Liver (tissue), 9 donors: Measurements from ENCODE around the gene CAPZB. TPM values are rescaled to one million over a fixed set of nuclear protein-coding genes. Genes with fewer than 3 reads are reported as not detected.

ENCODE experiments used
- DNase-seq: peaks from one replicate; pipeline ENCODE4 v3.0.0-alpha.2; 2017; ENCODE audit warnings: low spot score
- H3K27ac ChIP-seq, 2 donors: one replicate each; pipeline ENCODE4 v1.7.0; 2013; ENCODE audit warnings: inconsistent platforms in 2 of 2, low read length in 2 of 2, control low read depth in 1 of 2, low read depth in 1 of 2, mild to moderate bottlenecking in 1 of 2
- H3K27me3 ChIP-seq, 4 donors: one replicate each; pipeline versions ENCODE4 v1.6.1 to v1.7.0; 2013; ENCODE audit warnings: low read length in 3 of 4, inconsistent platforms in 1 of 4, mild to moderate bottlenecking in 1 of 4, moderate library complexity in 1 of 4; ENCODE audit not compliant: control insufficient read depth in 4 of 4, insufficient read depth in 4 of 4
- H3K36me3 ChIP-seq, 4 donors: one replicate each; pipeline versions ENCODE4 v1.6.1 to v1.7.0; 2013; ENCODE audit warnings: low read length in 3 of 4, mild to moderate bottlenecking in 3 of 4, low read depth in 1 of 4, moderate library complexity in 1 of 4; ENCODE audit not compliant: control insufficient read depth in 4 of 4, insufficient read depth in 3 of 4
- H3K4me1 ChIP-seq, 4 donors: one replicate each; pipeline versions ENCODE4 v1.6.1 to v1.7.0; 2013; ENCODE audit warnings: low read length in 3 of 4, mild to moderate bottlenecking in 3 of 4, moderate library complexity in 1 of 4; ENCODE audit not compliant: control insufficient read depth in 4 of 4, insufficient read depth in 4 of 4
- H3K4me3 ChIP-seq, 3 donors: one replicate each; pipeline versions ENCODE4 v1.6.1 to v1.7.0; 2013; ENCODE audit warnings: low read length in 3 of 3, control low read depth in 1 of 3, low read depth in 1 of 3, mild to moderate bottlenecking in 1 of 3
- H3K9ac ChIP-seq, 2 donors: one replicate each; pipeline ENCODE4 v1.7.0; 2013; ENCODE audit warnings: low read length in 2 of 2, mild to moderate bottlenecking in 2 of 2, moderate library complexity in 2 of 2, control low read depth in 1 of 2, low read depth in 1 of 2
- H3K9me3 ChIP-seq, 4 donors: one replicate each; pipeline versions ENCODE4 v1.6.1 to v1.7.0; 2013; ENCODE audit warnings: low read length in 3 of 4; ENCODE audit not compliant: control insufficient read depth in 4 of 4
- EGR1 ChIP-seq, 2 donors: IDR thresholded peaks; 2 replicates each; pipeline ENCODE4 v1.6.1; 2016 to 2018; ENCODE audit warnings: antibody characterized with exemption in 2 of 2, low read depth in 2 of 2
- FOXA1 ChIP-seq: IDR thresholded peaks from 2 replicates; pipeline ENCODE4 v1.6.1; 2016; ENCODE audit warnings: antibody characterized with exemption
- FOXA2 ChIP-seq: IDR thresholded peaks from 2 replicates; pipeline ENCODE4 v1.6.1; 2016; ENCODE audit warnings: antibody characterized with exemption
- GABPA ChIP-seq, 2 donors: IDR thresholded peaks in 1 of 2; conservative IDR thresholded peaks in 1 of 2; 2 replicates each; pipeline ENCODE4 v1.6.1; 2016; ENCODE audit warnings: antibody characterized with exemption in 2 of 2, mild to moderate bottlenecking in 1 of 2, moderate library complexity in 1 of 2
- HNF4A ChIP-seq, 2 donors: conservative IDR thresholded peaks; 2 replicates each; pipeline ENCODE4 v1.6.1; 2016; ENCODE audit warnings: antibody characterized with exemption in 2 of 2, mild to moderate bottlenecking in 2 of 2
- HNF4G ChIP-seq: IDR thresholded peaks from 2 replicates; pipeline ENCODE4 v1.6.1; 2016; ENCODE audit warnings: antibody characterized with exemption
- JUND ChIP-seq, 2 donors: IDR thresholded peaks; 2 replicates each; pipeline ENCODE4 v1.6.1; 2016; ENCODE audit warnings: antibody characterized with exemption in 2 of 2
- MAX ChIP-seq: IDR thresholded peaks from 2 replicates; pipeline ENCODE4 v1.6.1; 2016; ENCODE audit warnings: antibody characterized with exemption
- NR2F2 ChIP-seq: IDR thresholded peaks from 2 replicates; pipeline ENCODE4 v1.6.1; 2016; ENCODE audit warnings: antibody characterized with exemption
- RAD21 ChIP-seq, 2 donors: IDR thresholded peaks; 2 replicates each; pipeline ENCODE4 v1.6.1; 2016; ENCODE audit warnings: antibody characterized with exemption in 2 of 2, mild to moderate bottlenecking in 2 of 2
- RXRA ChIP-seq, 2 donors: IDR thresholded peaks; 2 replicates each; pipeline ENCODE4 v1.6.1; 2017 to 2018; ENCODE audit warnings: antibody characterized with exemption in 2 of 2, mild to moderate bottlenecking in 1 of 2
- SP1 ChIP-seq: IDR thresholded peaks from 2 replicates; pipeline ENCODE4 v1.6.1; 2018; ENCODE audit warnings: antibody characterized with exemption, mild to moderate bottlenecking
- TAF1 ChIP-seq: conservative IDR thresholded peaks from 2 replicates; pipeline ENCODE4 v1.6.1; 2016; ENCODE audit warnings: antibody characterized with exemption, mild to moderate bottlenecking
- ZBTB33 ChIP-seq: IDR thresholded peaks from 2 replicates; pipeline ENCODE4 v1.6.1; 2016; ENCODE audit warnings: antibody characterized with exemption
- WGBS: extraction: QIAGEN DNeasy Blood & Tissue Kit; methylation state at CpG from one replicate; pipeline ENCODE4 v1.1.7; 2013; 5-methylcytosine and 5-hydroxymethylcytosine counted together
- polyA plus RNA-seq, 2 donors: library from polyadenylated mRNA; stranded (reverse) in 1 of 2; unstranded in 1 of 2; fragments of 200-250 nt in 1 of 2; fragments of >200 nt in 1 of 2; fragmentation: Nextera tagmentation in 1 of 2; extraction: Ambion mirVana in 1 of 2; gene quantifications; one replicate each; pipeline versions ENCODE4 v1.2.1 to v1.2.3, GENCODE V29; 2013 to 2015
- total RNA-seq, 2 donors: library from RNA; depleted of rRNA; stranded (reverse); fragments of >200 nt; gene quantifications; one replicate each; pipeline ENCODE4 v1.2.3, GENCODE V29; 2014
- TF ChIP-seq, protein P1 (sequence below): IDR thresholded peaks from 2 replicates; pipeline ENCODE4 v1.6.1; 2016; ENCODE audit warnings: antibody characterized with exemption
- TF ChIP-seq, protein P2 (sequence below): fragments of 150-350 bp; IDR thresholded peaks from 2 replicates; pipeline ENCODE4 v1.5.1; 2017; ENCODE audit warnings: improper control_type of control experiment, low read depth, low read length; ENCODE audit not compliant: missing input control
- TF ChIP-seq, protein P3 (sequence below): IDR thresholded peaks from 2 replicates; pipeline ENCODE4 v1.6.1; 2016; ENCODE audit warnings: antibody characterized with exemption, mild to moderate bottlenecking
- donor health status: healthy.
- donor health status: healthy.
- donor health status: healthy.
- donor health status: healthy.
- donor health status: healthy.

The CAPZB gene
- total and polyA plus RNA-seq, 4 donors = 38.3 to 98.9 (median 51.1) TPM

GRCh38 chr1:19343617-19344350, 141.6 kb downstream of the CAPZB start:
- H3K9me3 ChIP-seq = no peaks in the 10 kb centered on the region
- WGBS = 90% methylated on average over 20 of the region's 20 CpGs
- H3K36me3 ChIP-seq = peaks cover 0 to 21% (median under 1%) of the 10 kb centered on the region in 4 donors
- H3K27ac ChIP-seq = no peak overlapping the region
- TF ChIP-seq SP1 (no peak), RXRA (IDR thresholded peaks at IDR 0.05) (no peak), GABPA (IDR thresholded peaks at IDR 0.05 in 1 of 2, conservative IDR thresholded peaks at IDR 0.05 in 1 of 2) (no peak), TAF1 (no peak), MAX (no peak), HNF4A (conservative IDR thresholded peaks at IDR 0.05) (no peak), EGR1 (IDR thresholded peaks at IDR 0.05; ENCODE audit: low read depth in 2 of 2) (no peak), RAD21 (IDR thresholded peaks at IDR 0.05) (no peak), ZBTB33 (no peak), HNF4G (no peak), FOXA1 (no peak), NR2F2 (no peak), JUND (IDR thresholded peaks at IDR 0.05) (no peak), FOXA2 (no peak)
- TF ChIP-seq, protein P1, sequence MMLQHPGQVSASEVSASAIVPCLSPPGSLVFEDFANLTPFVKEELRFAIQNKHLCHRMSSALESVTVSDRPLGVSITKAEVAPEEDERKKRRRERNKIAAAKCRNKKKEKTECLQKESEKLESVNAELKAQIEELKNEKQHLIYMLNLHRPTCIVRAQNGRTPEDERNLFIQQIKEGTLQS = no peak
- TF ChIP-seq, protein P2, sequence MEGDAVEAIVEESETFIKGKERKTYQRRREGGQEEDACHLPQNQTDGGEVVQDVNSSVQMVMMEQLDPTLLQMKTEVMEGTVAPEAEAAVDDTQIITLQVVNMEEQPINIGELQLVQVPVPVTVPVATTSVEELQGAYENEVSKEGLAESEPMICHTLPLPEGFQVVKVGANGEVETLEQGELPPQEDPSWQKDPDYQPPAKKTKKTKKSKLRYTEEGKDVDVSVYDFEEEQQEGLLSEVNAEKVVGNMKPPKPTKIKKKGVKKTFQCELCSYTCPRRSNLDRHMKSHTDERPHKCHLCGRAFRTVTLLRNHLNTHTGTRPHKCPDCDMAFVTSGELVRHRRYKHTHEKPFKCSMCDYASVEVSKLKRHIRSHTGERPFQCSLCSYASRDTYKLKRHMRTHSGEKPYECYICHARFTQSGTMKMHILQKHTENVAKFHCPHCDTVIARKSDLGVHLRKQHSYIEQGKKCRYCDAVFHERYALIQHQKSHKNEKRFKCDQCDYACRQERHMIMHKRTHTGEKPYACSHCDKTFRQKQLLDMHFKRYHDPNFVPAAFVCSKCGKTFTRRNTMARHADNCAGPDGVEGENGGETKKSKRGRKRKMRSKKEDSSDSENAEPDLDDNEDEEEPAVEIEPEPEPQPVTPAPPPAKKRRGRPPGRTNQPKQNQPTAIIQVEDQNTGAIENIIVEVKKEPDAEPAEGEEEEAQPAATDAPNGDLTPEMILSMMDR = no peak
- TF ChIP-seq, protein P3, sequence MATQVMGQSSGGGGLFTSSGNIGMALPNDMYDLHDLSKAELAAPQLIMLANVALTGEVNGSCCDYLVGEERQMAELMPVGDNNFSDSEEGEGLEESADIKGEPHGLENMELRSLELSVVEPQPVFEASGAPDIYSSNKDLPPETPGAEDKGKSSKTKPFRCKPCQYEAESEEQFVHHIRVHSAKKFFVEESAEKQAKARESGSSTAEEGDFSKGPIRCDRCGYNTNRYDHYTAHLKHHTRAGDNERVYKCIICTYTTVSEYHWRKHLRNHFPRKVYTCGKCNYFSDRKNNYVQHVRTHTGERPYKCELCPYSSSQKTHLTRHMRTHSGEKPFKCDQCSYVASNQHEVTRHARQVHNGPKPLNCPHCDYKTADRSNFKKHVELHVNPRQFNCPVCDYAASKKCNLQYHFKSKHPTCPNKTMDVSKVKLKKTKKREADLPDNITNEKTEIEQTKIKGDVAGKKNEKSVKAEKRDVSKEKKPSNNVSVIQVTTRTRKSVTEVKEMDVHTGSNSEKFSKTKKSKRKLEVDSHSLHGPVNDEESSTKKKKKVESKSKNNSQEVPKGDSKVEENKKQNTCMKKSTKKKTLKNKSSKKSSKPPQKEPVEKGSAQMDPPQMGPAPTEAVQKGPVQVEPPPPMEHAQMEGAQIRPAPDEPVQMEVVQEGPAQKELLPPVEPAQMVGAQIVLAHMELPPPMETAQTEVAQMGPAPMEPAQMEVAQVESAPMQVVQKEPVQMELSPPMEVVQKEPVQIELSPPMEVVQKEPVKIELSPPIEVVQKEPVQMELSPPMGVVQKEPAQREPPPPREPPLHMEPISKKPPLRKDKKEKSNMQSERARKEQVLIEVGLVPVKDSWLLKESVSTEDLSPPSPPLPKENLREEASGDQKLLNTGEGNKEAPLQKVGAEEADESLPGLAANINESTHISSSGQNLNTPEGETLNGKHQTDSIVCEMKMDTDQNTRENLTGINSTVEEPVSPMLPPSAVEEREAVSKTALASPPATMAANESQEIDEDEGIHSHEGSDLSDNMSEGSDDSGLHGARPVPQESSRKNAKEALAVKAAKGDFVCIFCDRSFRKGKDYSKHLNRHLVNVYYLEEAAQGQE = no peak
- peaks cover 2 to 17% (median 10%) of the 10 kb centered on the region in 4 donors for H3K4me1 ChIP-seq
- no peak overlapping the region for H3K4me3 ChIP-seq
- DNase-seq = no peak
- no peaks in the 10 kb centered on the region for H3K27me3 ChIP-seq
- H3K9ac ChIP-seq = no peak overlapping the region
